ENCODE measurements around the gene SBSN. TPM values are rescaled to one million over a fixed set of nuclear protein-coding genes. Genes with fewer than 3 reads are reported as not detected.

The SBSN gene
- total RNA-seq, 2 experiments from 2014 or later = not detected

- intact Hi-C loops (cut with micrococcal nuclease) = no loop called here
- peak; percentile 93 for ATAC-seq
- Mint-ChIP-seq H3K27ac (peak overlapping the region; percentile 67), H3K4me3 (peak overlapping the region; percentile 52), H3K4me1 (ENCODE audit: low read depth) (peaks cover 12% of the 10 kb centered on the region), H3K27me3 (peaks cover 18% of the 10 kb centered on the region), H3K36me3 (ENCODE audit: low read depth) (no peaks in the 10 kb centered on the region), H3K9me3 (no peaks in the 10 kb centered on the region)
- POLR2A ChIA-PET = interaction anchor here (1.0 to 2.2 kb wide), 2 partner anchors 10 to 24 kb away, joined by 3 to 7 read pairs; no protein-coding TSS in a partner anchor
- DNase-seq = peak; percentile 64
- CTCF ChIA-PET = interaction anchor here (1.4 to 1.7 kb wide), 3 partner anchors 16 to 475 kb away, joined by 3 to 6 read pairs (median 3); no protein-coding TSS in a partner anchor
- no peak for TF ChIP-seq CTCF (IDR thresholded peaks at IDR 0.05)
Observed at GRCh38 chr19:35533822-35534392, 5.8 kb upstream of the SBSN start.

- Mint-ChIP-seq H3K4me3 (peak within 1 kb of the TSS; percentile 52), H3K36me3 (ENCODE audit: low read depth) (no peaks in the 10 kb centered on the region), H3K4me1 (ENCODE audit: low read depth) (peaks cover 12% of the 10 kb centered on the region), H3K9me3 (no peaks in the 10 kb centered on the region), H3K27me3 (peaks cover 23% of the 10 kb centered on the region), H3K27ac (peak within 1 kb of the TSS; percentile 67)
- DNase-seq (no peak), ATAC-seq (peak; percentile 14)
- ChIA-PET CTCF (no interaction called here), POLR2A (interaction anchor here (1.0 to 2.2 kb wide), 2 partner anchors 11 to 23 kb away, joined by 3 to 7 read pairs; no protein-coding TSS in a partner anchor)
- TF ChIP-seq CTCF (IDR thresholded peaks at IDR 0.05) = no peak
- intact Hi-C loops (cut with micrococcal nuclease) = no loop called here
Observed at GRCh38 chr19:35533201-35533821, 5.2 kb upstream of the SBSN start, which contains the start of gene GAPDHS. Gene GAPDHS, plus strand, starts transcription at chr19:35533456. Its CDS starts 72 bp downstream, at chr19:35533528.

- H3K4me3 Mint-ChIP-seq = no peak overlapping the region
- intact Hi-C loops (cut with micrococcal nuclease) = no loop called here
- no peak overlapping the region for H3K27ac Mint-ChIP-seq
- ATAC-seq (no peak), DNase-seq (no peak)
- no peaks in the 10 kb centered on the region for H3K36me3 Mint-ChIP-seq (ENCODE audit: low read depth)
- no peak for TF ChIP-seq CTCF (IDR thresholded peaks at IDR 0.05)
- CTCF ChIA-PET = interaction anchor here (1.1 to 1.3 kb wide), 2 partner anchors 20 to 61 kb away, joined by 3 to 4 read pairs; no protein-coding TSS in a partner anchor
- H3K27me3 Mint-ChIP-seq = peaks cover 34% of the 10 kb centered on the region
- H3K4me1 Mint-ChIP-seq (ENCODE audit: low read depth) = peaks cover 12% of the 10 kb centered on the region
- H3K9me3 Mint-ChIP-seq = no peaks in the 10 kb centered on the region
- POLR2A ChIA-PET = no interaction called here
Observed at GRCh38 chr19:35531291-35531690, 3.2 kb upstream of the SBSN start.

- Mint-ChIP-seq H3K36me3 (ENCODE audit: low read depth) (no peaks in the 10 kb centered on the region), H3K4me1 (ENCODE audit: low read depth) (peaks cover 12% of the 10 kb centered on the region), H3K9me3 (no peaks in the 10 kb centered on the region), H3K27ac (peak overlapping the region; percentile 20), H3K27me3 (peaks cover 36% of the 10 kb centered on the region), H3K4me3 (no peak overlapping the region)
- ATAC-seq (no peak), DNase-seq (no peak)
- no peak for TF ChIP-seq CTCF (IDR thresholded peaks at IDR 0.05)
- ChIA-PET POLR2A (interaction anchor here (0.6 kb wide), 2 partner anchors 36 to 96 kb away, joined by 3 to 4 read pairs; no protein-coding TSS in a partner anchor), CTCF (interaction anchor here (1.1 kb wide), 1 partner anchor 34 kb away, joined by 8 read pairs; no protein-coding TSS in a partner anchor)
- intact Hi-C loops (cut with micrococcal nuclease) = no loop called here
Observed at GRCh38 chr19:35529241-35530218, 1.4 kb upstream of the SBSN start.

Measured in activated CD8-positive, alpha-beta T cell treated with anti-CD3 and anti-CD28 coated beads for 36 hours (primary cell).